Stimulated activated naive CD4-positive, alpha-beta T cell (primary cell): Measurements from ENCODE around the gene JUNB.
A peak's percentile ranks its signal among the peaks of the same experiment; 100 is the strongest.
"Not testable (repeated sequence)": the region's sequence is repeated elsewhere in the genome, so short reads cannot be mapped to it uniquely, and the experiment has no call there.

Source experiments
- DNase-seq, 6 experiments: peaks; one replicate each; lab custom pipeline; 2025; lab: John Stamatoyannopoulos, UW

Gene JUNB

GRCh38 chr19:12804051-12804450 is 12.8 kb downstream of the JUNB start:
- DNase-seq = no peak

GRCh38 chr19:12806242-12807081 is 15.2 kb downstream of the JUNB start, which contains the start of gene RNASEH2A:
RNASEH2A (plus strand) TSS chr19:12806584; CDS start chr19:12806674, 90 bp downstream.
- DNase-seq = peak; percentile 66 to 83 (median 79)

DNA sequence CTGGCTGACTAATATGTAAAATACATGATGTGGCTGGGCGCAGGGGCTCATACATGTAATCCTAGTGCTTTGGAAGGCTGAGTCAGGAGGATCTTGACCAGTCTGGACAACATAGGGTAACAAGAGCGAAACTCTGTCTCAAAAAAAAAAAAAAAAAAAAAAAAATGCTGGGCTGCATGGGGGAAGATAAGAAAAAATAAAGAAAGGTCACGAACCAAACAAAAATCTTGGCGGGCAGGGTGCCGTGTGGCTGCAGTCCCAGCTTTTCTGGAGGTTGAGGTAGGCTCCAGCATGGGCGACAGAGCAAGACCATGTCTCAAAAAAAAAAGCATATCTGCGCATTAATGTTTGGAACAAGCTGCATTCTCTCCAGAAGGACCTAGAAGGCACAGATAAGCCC is 23.8 kb downstream of the JUNB start:
- DNase-seq = no peak

GRCh38 chr19:12817188-12817587 is 25.9 kb downstream of the JUNB start:
- DNase-seq = not testable (repeated sequence)

- DNase-seq = not testable (repeated sequence)
These were observed 26.5 kb downstream of the JUNB start for GRCh38 chr19:12817810-12818209.

DNA sequence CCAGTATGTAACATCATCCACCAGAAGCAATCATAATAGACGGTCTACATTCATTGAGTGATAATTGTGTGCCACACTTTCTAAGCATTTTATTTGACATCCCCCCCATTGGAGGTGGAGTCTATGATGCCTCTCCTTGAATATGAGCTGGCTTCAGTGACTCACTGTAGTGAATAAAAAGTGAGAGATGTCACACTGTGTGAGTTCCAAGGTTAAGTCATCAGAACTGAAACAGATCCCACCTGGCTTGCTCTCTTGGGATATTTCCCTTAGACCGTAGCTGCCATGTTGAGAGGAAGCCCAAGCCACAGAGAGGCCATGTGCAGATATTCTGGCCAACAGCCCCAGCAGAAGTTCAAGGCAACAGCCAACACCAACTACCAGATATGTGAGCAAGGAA is 30.5 kb downstream of the JUNB start:
- no peak for DNase-seq

DNA sequence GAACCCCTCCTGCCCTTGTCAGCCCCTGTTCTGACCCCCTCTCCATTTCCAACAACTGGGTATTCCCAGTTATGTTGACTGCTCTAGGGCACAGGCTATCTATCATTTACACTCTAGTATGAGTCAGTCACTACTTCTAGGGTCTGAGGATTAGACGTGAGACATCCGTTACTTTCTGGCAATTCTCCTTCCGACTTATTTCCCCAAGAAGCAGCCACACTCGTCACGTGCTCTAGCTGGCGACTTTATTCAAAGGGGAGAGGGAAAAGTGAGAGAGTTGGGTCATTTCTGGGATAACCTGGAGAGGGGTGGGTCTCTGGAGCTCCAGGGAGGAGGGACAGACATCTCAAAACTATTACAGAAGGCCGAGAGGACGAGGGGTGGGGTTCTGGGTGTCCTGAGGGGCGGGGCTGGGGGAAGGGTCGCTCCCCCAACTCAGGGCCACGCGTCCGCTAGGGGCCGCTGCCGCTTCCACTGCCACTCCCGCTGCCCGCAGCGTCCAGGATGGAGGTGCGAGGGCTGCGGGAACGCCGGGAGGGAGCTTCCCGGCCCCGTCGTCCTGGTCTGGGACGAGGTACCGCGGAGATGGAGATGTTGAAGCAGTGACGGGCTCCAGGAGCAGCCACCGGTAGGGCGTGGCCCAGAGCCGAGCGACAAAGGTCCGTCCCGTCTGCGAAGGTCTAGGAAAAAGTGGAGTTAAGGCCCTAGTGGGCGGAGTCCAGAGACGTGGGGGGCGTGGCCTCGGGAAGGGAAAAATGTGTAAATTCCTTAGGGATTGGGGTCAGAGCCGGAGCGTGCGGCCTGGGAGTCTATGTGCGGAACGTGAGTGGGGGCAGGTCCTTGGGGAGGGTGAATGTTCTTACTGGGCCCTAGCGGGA is 34.2 kb downstream of the JUNB start:
- peak in 1 of 6 experiments; percentile 5 for DNase-seq

GRCh38 chr19:12828494-12828893 is 37.2 kb downstream of the JUNB start:
- no peak for DNase-seq

DNA sequence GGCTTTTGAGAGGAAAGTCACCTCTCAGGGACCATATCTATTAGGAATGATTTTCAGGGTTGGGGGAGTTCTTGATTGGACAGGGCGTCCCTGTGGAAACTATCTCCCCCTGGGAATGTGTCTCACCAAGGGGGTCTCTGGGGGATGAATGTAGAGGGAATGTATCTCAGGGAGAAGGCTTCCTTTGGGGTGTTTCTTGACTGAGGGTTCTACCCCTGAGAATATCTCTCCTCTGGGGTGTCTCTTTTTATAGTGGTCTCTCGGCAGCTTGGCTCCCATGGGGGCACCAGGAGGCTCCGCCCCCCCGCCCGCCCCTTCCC is 42.1 kb downstream of the JUNB start:
- DNase-seq = no peak

- peak in 1 of 6 experiments; percentile 15 for DNase-seq
These were observed 42.7 kb downstream of the JUNB start for GRCh38 chr19:12833738-12834565.

- no peak for DNase-seq
These were observed 43.3 kb downstream of the JUNB start, which contains the start of gene RTBDN for GRCh38 chr19:12834566-12834943. RTBDN (minus strand) TSS chr19:12834579; CDS start chr19:12829979, 4,600 bp downstream.

GRCh38 chr19:12834976-12835757 is 43.9 kb downstream of the JUNB start:
- peak in 3 of 6 experiments; percentile 15 to 34 (median 15) for DNase-seq

- DNase-seq = no peak
These were observed 45.2 kb downstream of the JUNB start for GRCh38 chr19:12836529-12836863.

- DNase-seq = no peak
These were observed 45.9 kb downstream of the JUNB start for GRCh38 chr19:12837225-12837624.

GRCh38 chr19:12838182-12838885 is 47.0 kb downstream of the JUNB start, which contains the start of gene MAST1:
MAST1 (plus strand) TSS chr19:12838515; CDS start chr19:12838573, 58 bp downstream.
- peak in 4 of 6 experiments; percentile 14 to 51 (median 20) for DNase-seq

GRCh38 chr19:12838886-12839756 is 47.8 kb downstream of the JUNB start:
- peak in 1 of 6 experiments; percentile 27 for DNase-seq

DNA sequence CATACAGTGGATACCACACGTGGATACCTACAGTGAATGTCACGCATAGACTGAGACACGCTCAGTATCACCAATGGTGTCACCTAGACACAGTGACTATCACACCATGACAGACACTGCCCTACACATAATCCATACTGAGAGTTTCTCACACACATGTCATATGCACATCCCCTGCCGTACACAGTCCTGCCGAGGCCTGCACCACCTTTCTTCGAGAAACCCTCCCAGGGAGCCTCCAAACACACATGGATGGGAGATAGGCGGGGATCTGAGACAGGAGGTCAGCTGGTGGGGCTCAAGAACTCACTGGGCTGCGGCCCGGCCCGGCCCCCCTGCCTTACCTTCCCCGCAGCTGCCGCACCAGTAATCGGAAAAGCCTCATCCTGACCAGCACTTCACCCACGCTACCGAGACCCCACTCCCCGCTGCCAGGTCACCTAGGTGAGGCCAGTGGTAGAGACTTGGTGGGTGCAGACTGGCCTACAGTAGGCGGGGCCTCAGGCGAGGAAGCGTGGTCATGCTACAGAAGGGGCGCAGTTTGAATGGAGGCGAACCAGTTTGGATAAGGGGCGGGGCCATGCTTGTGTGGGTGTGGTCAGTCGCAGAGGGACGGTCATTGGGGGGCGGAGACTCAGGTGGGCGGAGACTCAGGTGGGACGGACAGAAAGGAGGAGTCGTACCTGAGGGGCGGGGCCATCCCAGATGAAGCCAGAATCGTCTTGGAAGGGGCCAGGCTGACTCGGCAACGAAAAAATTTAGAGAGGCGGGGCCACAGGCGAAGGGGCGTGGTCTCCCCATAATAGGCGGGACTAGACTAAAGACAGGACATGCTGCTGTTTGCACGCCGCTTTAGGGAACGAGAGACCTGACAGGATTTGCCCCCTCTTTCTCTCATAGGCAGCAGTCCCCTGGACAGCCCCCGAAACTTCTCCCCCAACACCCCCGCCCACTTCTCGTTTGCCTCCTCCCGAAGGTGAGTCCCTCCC is 49.1 kb downstream of the JUNB start:
- DNase-seq = peak in 3 of 6 experiments; percentile 16 to 23 (median 19)

GRCh38 chr19:12841094-12841493 is 49.8 kb downstream of the JUNB start:
- DNase-seq = peak in 1 of 6 experiments; percentile 11
